ENCODE data around the gene SCYL2.
"Not testable (repeated sequence)": the region's sequence is repeated elsewhere in the genome, so short reads cannot be mapped to it uniquely, and the experiment has no call there.

The SCYL2 gene

DNA sequence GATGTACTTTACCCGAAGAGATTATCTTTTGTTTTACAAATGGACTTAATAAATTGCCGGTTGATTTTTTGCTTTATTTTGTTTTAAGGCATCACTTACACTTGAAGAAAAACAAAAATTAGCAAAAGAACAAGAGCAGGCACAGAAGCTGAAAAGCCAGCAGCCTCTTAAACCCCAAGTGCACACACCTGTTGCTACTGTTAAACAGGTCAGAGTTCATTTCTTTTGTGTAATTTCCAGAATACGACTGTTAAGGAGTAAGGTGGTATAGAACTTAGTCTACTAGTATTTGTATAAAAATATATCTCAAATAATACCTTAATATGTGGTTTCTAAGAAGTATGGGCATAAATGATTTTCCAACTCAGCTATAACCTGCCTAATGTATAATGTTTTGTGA lies 70.3 kb downstream of the SCYL2 start:
- TF ChIP-seq CTCF (IDR thresholded peaks at IDR 0.05; ENCODE audit: insufficient read depth, low read length, poor library complexity, severe bottlenecking): no peak
- no peak for DNase-seq (ENCODE audit: extremely low read depth, insufficient read length)
- Histone ChIP-seq H3K4me3 (replicated peaks; ENCODE audit: low read depth, low read length) (no peak overlapping the region), H3K27me3 (replicated peaks; ENCODE audit: control insufficient read depth, insufficient read depth, low read length) (no peaks in the 10 kb centered on the region), H3K36me3 (ENCODE audit: control insufficient read depth, insufficient read depth, low read length) (peaks cover 4% of the 10 kb centered on the region)

DNA sequence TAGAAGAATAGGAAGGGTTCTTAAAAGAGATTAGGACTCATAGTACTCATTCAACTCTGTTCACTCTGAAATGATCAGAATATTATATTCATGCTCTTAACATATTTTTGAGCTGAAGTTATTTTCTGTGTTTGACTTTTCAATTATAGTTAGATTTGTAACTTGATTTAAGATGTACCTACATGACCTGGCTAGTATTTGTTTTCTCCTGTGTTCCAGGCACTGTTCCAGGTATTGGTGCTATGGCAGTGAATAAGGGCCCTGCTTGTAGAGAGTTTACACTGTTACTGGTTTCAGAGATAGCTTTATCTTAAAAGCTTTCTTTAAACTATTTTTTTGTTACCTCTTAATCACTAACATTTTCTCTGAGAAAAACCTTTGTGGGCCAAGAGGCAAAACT lies 70.8 kb downstream of the SCYL2 start:
- H3K4me3 ChIP-seq (replicated peaks; ENCODE audit: low read depth, low read length): no peak overlapping the region
- H3K36me3 ChIP-seq (ENCODE audit: control insufficient read depth, insufficient read depth, low read length): peaks cover 4% of the 10 kb centered on the region
- no peak for DNase-seq (ENCODE audit: extremely low read depth, insufficient read length)
- H3K27me3 ChIP-seq (replicated peaks; ENCODE audit: control insufficient read depth, insufficient read depth, low read length): no peaks in the 10 kb centered on the region
- no peak for TF ChIP-seq CTCF (IDR thresholded peaks at IDR 0.05; ENCODE audit: insufficient read depth, low read length, poor library complexity, severe bottlenecking)

DNA sequence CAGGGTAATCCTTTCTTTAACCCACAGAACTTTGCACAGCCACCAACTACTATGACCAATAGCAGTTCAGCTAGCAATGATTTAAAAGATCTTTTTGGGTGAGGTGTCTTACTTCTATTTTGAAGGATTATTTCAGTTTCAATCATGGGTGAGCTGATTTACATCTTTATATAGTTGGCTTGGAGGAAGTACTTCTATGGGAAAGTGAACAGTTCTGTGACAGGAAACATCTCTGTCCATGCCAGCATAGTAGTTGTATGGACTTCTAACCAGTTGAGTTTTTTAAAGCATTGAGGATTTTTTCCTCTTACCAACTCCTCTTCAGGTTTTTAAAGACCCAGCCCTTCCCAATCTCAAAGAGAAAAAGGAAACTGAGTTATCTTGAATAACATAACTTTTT lies 72.1 kb downstream of the SCYL2 start:
- Histone ChIP-seq H3K36me3 (ENCODE audit: control insufficient read depth, insufficient read depth, low read length) (peaks cover 4% of the 10 kb centered on the region), H3K4me3 (replicated peaks; ENCODE audit: low read depth, low read length) (no peak overlapping the region), H3K27me3 (replicated peaks; ENCODE audit: control insufficient read depth, insufficient read depth, low read length) (no peaks in the 10 kb centered on the region)
- DNase-seq (ENCODE audit: extremely low read depth, insufficient read length): no peak
- TF ChIP-seq CTCF (IDR thresholded peaks at IDR 0.05; ENCODE audit: insufficient read depth, low read length, poor library complexity, severe bottlenecking): no peak

DNA sequence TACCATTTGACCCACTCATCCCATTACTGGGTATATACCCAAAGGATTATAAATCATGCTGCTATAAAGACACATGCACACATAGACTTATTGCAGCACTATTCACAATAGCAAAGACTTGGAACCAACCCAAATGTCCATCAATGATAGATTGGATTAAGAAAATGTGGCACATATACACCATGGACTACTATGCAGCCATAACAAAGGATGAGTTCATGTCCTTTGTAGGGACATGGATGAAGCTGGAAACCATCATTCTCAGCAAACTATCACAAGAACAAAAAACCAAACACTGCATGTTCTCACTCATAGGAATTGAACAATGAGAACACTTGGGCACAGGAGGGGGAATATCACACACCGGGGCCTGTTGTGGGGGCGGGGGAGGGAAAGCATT lies 75.9 kb downstream of the SCYL2 start:
- H3K27me3 ChIP-seq (replicated peaks; ENCODE audit: control insufficient read depth, insufficient read depth, low read length); DNase-seq (ENCODE audit: extremely low read depth, insufficient read length); H3K36me3 ChIP-seq (ENCODE audit: control insufficient read depth, insufficient read depth, low read length); H3K4me3 ChIP-seq (replicated peaks; ENCODE audit: low read depth, low read length): not testable (repeated sequence)

- DNase-seq (ENCODE audit: extremely low read depth, insufficient read length); H3K36me3 ChIP-seq (ENCODE audit: control insufficient read depth, insufficient read depth, low read length); H3K4me3 ChIP-seq (replicated peaks; ENCODE audit: low read depth, low read length); H3K27me3 ChIP-seq (replicated peaks; ENCODE audit: control insufficient read depth, insufficient read depth, low read length): not testable (repeated sequence)
Measured at GRCh38 chr12:100344351-100344750, 77.4 kb downstream of the SCYL2 start.

DNA sequence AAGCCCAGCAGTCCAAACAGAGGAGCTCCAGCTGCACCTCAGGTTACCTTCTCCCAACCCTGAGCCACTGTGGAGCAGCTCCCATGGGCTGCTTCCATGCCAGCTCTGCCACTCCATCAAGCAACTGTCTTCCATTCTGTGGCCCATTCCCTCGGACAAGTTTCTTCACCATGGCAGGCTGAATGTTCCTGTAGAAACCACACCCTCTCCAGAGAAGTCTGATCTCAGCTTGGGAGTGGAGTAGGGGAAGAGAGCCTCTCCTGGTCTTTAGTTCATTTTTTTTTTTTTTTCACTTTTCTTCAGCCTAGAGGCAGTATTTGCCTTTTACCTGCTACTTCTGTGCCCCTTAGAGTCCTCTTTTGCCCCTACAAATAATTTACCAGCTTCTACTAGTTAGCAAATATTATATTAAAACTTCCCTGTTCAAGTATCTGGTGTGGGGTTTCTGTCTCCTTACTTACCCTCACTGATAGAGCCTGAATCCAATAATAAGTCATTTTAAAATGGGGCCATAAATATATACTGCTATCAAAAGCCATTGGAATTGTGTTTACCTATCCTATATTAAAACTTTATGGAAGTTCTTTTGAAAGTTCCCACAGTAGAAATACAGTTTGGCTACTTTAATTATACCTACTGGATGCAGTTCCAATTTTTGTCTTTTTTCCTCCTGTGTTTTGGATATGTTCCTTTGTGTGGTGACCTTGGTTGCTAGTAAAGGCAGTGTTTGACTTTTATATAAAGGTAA lies 78.2 kb downstream of the SCYL2 start:
- no peaks in the 10 kb centered on the region for H3K36me3 ChIP-seq (ENCODE audit: control insufficient read depth, insufficient read depth, low read length)
- DNase-seq (ENCODE audit: extremely low read depth, insufficient read length): no peak
- TF ChIP-seq CTCF (IDR thresholded peaks at IDR 0.05; ENCODE audit: insufficient read depth, low read length, poor library complexity, severe bottlenecking): no peak
- no peak overlapping the region for H3K4me3 ChIP-seq (replicated peaks; ENCODE audit: low read depth, low read length)
- no peaks in the 10 kb centered on the region for H3K27me3 ChIP-seq (replicated peaks; ENCODE audit: control insufficient read depth, insufficient read depth, low read length)

DNA sequence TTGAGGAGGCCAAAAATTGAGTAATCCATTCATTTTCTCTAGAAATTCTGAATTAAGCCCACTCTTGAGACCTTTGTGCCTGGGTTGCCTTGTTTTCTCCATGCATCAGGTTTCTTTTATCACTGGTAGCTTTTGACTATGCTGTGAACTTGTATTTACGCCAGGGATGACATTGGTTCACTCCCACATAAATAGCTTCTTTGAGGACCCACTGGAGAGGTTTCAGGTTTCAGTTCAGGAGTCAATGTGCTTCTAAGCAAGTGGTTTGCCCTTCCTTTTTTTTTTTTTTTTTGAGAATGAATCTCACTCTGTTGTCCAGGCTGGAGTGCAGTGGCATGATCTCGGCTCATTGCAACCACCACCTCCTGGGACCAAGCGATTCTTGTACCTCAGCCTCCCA lies 79.7 kb downstream of the SCYL2 start:
- Histone ChIP-seq H3K27me3 (replicated peaks; ENCODE audit: control insufficient read depth, insufficient read depth, low read length) (no peaks in the 10 kb centered on the region), H3K36me3 (ENCODE audit: control insufficient read depth, insufficient read depth, low read length) (no peaks in the 10 kb centered on the region), H3K4me3 (replicated peaks; ENCODE audit: low read depth, low read length) (no peak overlapping the region)
- DNase-seq (ENCODE audit: extremely low read depth, insufficient read length): no peak
- TF ChIP-seq CTCF (IDR thresholded peaks at IDR 0.05; ENCODE audit: insufficient read depth, low read length, poor library complexity, severe bottlenecking): no peak
